ENCODE results near the gene SPATA21.
"Not testable (repeated sequence)": the region's sequence is repeated elsewhere in the genome, so short reads cannot be mapped to it uniquely, and the experiment has no call there.

- TF ChIP-seq EP300 (IDR thresholded peaks at IDR 0.05); TP53 (CRISPR knock-in tag; IDR thresholded peaks at IDR 0.05); CTCF (IDR thresholded peaks at IDR 0.05); ZFP36 (IDR thresholded peaks at IDR 0.05; ENCODE audit: borderline replicate concordance, partially characterized antibody); JUN (IDR thresholded peaks at IDR 0.05); POLR2A (IDR thresholded peaks at IDR 0.05; ENCODE audit: low read length); REST (IDR thresholded peaks at IDR 0.05); RAD21 (conservative IDR thresholded peaks at IDR 0.05 in 1 of 2, IDR thresholded peaks at IDR 0.05 in 1 of 2); RCOR1 (IDR thresholded peaks at IDR 0.05; ENCODE audit: low read depth, low read length): not testable (repeated sequence)
Measured at GRCh38 chr1:16486316-16486715, 49.1 kb upstream of the SPATA21 start.
